K562 (cell line): ENCODE measurements around the gene DEPP1. TPM values are rescaled to one million over a fixed set of nuclear protein-coding genes. Genes with fewer than 3 reads are reported as not detected.

Experiments
- ATAC-seq: fragments of 200-7000 bp; cut with Tn5 transposase; 3 replicates; pipeline ENCODE4 v1.9.1; 2020; ENCODE audit warnings: moderate library complexity
- BruUV-seq: library from RNA; stranded (reverse); fragments of 400-500 nt; replicated peaks from 2 replicates; lab custom pipeline; 2021; lab: Mats Ljungman, UMichigan
- CTCF ChIA-PET: fragments of 300-600 bp; formaldehyde crosslinking; extraction: SDS; loops from one replicate; lab custom pipeline; 2021; ENCODE audit warnings: low intra/inter-chr PET ratio; lab: Yijun Ruan, JAX
- POLR2A ChIA-PET: fragments of 300-600, 350-650 bp; sonication (Branson Sonifier 250); formaldehyde crosslinking; extraction: SDS; loops from one replicate; lab custom pipeline; 2021; ENCODE audit warnings: antibody characterized with exemption, inconsistent platforms; lab: Yijun Ruan, JAX
- DNase-seq, 4 experiments: peaks; one replicate each; pipeline versions ENCODE4 v3.0.0 to v3.0.0-alpha.2; 2011 to 2018; ENCODE audit warnings: low spot score in 3 of 4, mixed read lengths in 3 of 4; ENCODE audit errors: extremely low read depth in 1 of 4
- FAIRE-seq: peaks from 2 replicates; lab custom pipeline; 2011; peaks lifted over from hg19 to GRCh38; lab: Jason Lieb, UNC
- H2AFZ ChIP-seq: 2 replicates; pipeline ENCODE4 v1.6.0; 2011; ENCODE audit warnings: low read depth, low read length, control low read depth, inconsistent platforms
- H3K27ac ChIP-seq: fragments of 200-600 bp; 3 replicates; pipeline ENCODE4 v1.8.0; 2011; ENCODE audit warnings: low read depth, mild to moderate bottlenecking, control low read depth, inconsistent platforms, low read length, moderate library complexity, mixed read lengths; ENCODE audit errors: extremely low read depth
- H3K27me3 ChIP-seq, 2 experiments: fragments of 300-600 bp in 1 of 2; 2 replicates in 1 of 2; 3 replicates in 1 of 2; pipeline versions ENCODE4 v1.6.0 to v1.8.0; 2011; ENCODE audit warnings: inconsistent platforms in 2 of 2, low read length in 2 of 2, mild to moderate bottlenecking in 1 of 2, mixed read lengths in 1 of 2, moderate library complexity in 1 of 2; ENCODE audit not compliant: control insufficient read depth in 2 of 2, insufficient read depth in 2 of 2
- H3K36me3 ChIP-seq: fragments of 300-600 bp; 3 replicates; pipeline ENCODE4 v1.8.0; 2011; ENCODE audit warnings: mild to moderate bottlenecking, low read length, inconsistent platforms; ENCODE audit not compliant: control insufficient read depth, insufficient read depth
- H3K4me1 ChIP-seq, 2 experiments: fragments of 200-600 bp in 1 of 2; replicated peaks in 1 of 2; 2 replicates in 1 of 2; 3 replicates in 1 of 2; pipeline versions ENCODE4 v1.5.1 to v1.8.0; 2011; ENCODE audit warnings: inconsistent platforms in 2 of 2, low read length in 2 of 2, mild to moderate bottlenecking in 1 of 2, mixed read lengths in 1 of 2, moderate library complexity in 1 of 2; ENCODE audit not compliant: control insufficient read depth in 2 of 2, insufficient read depth in 2 of 2
- H3K4me2 ChIP-seq: 2 replicates; pipeline ENCODE4 v1.6.1; 2011; ENCODE audit warnings: low read length, control low read depth, inconsistent platforms, mixed read lengths; ENCODE audit not compliant: insufficient read depth
- H3K4me3 ChIP-seq: fragments of 200-600 bp; sonication (generic), shearing (Covaris generic); 2 replicates; pipeline ENCODE4 v1.5.1; 2016; ENCODE audit warnings: control low read depth, inconsistent platforms
- H3K79me2 ChIP-seq: fragments of 200-600 bp; 3 replicates; pipeline ENCODE4 v1.8.0; 2011; ENCODE audit warnings: low read length, inconsistent platforms; ENCODE audit not compliant: control insufficient read depth, insufficient read depth
- H3K9ac ChIP-seq, 2 experiments: 2 replicates each; pipeline versions ENCODE4 v1.6.0 to v1.6.1; 2011; ENCODE audit warnings: low read depth in 2 of 2, low read length in 2 of 2, control low read depth in 1 of 2, inconsistent platforms in 1 of 2, mild to moderate bottlenecking in 1 of 2, mixed read lengths in 1 of 2; ENCODE audit not compliant: insufficient read depth in 1 of 2
- H3K9me1 ChIP-seq: one replicate; pipeline ENCODE4 v1.6.0; 2011; ENCODE audit warnings: inconsistent platforms, mild to moderate bottlenecking, low read length, moderate library complexity; ENCODE audit not compliant: control insufficient read depth, insufficient read depth
- H3K9me3 ChIP-seq: replicated peaks from 2 replicates; pipeline ENCODE4 v1.5.1; 2011; ENCODE audit warnings: low read depth, low read length, inconsistent platforms; ENCODE audit not compliant: control insufficient read depth, insufficient read depth
- H4K20me1 ChIP-seq: replicated peaks from 2 replicates; pipeline ENCODE4 v1.6.1; 2011; ENCODE audit warnings: low read length, inconsistent platforms, mixed read lengths; ENCODE audit not compliant: control insufficient read depth, insufficient read depth
- JUND ChIP-seq, 2 experiments: IDR thresholded peaks; 2 replicates in 1 of 2; 3 replicates in 1 of 2; pipeline ENCODE4 v1.6.1; 2011; ENCODE audit warnings: borderline replicate concordance in 2 of 2, low read depth in 2 of 2, low read length in 2 of 2, improper control_type of control experiment in 1 of 2, missing biosample characterization in 1 of 2, missing genetic modification characterization in 1 of 2, missing genetic modification reagents in 1 of 2
- NR2C2 ChIP-seq, 2 experiments: fragments of 200-800 bp in 1 of 2; sonication (Bioruptor generic) in 1 of 2; sonication (generic) in 1 of 2; formaldehyde crosslinking in 1 of 2; IDR thresholded peaks; 2 replicates each; pipeline versions ENCODE4 v1.6.1 to v1.8.0; 2016 to 2022; ENCODE audit warnings: mild to moderate bottlenecking in 1 of 2, missing compliant biosample characterization in 1 of 2, missing genetic modification characterization in 1 of 2, missing genetic modification reagents in 1 of 2
- WGBS: fragments of 100-300 bp; shearing (Covaris generic); methylation state at CpG from one replicate; pipeline ENCODE4 v1.1.6; 2016; ENCODE audit warnings: low coverage, mixed read lengths; ENCODE audit not compliant: insufficient coverage; ENCODE audit errors: missing lambda C conversion rate; 5-methylcytosine and 5-hydroxymethylcytosine counted together
- in situ Hi-C: fragments of 300-500 bp; cut with MboI; formaldehyde crosslinking; loops from 4 replicates; pipeline ENCODE4 v1.15.0; 2018; ENCODE audit warnings: inconsistent platforms, mixed read lengths
- intact Hi-C: fragments of 100-400 bp; cut with micrococcal nuclease; formaldehyde crosslinking; loops from 2 replicates; pipeline ENCODE4 v1.14.2; 2022
- polyA plus RNA-seq, 8 experiments: library from polyadenylated mRNA; depleted of rRNA in 4 of 8; stranded (reverse) in 5 of 8; unstranded in 3 of 8; fragments of >200 nt; fragmentation: Nextera tagmentation in 2 of 8; fragmentation: Illumina TruSeq in 1 of 8; extraction: Ambion mirVana in 2 of 8; extraction: Trizol in 1 of 8; gene quantifications; 2 replicates each; pipeline versions ENCODE4 v1.2.1 to v1.2.3, GENCODE V29; 2011 to 2014; ENCODE audit warnings: inconsistent platforms in 1 of 8, missing spikeins in 1 of 8
- total RNA-seq, 7 experiments: library from RNA; depleted of rRNA in 6 of 7; stranded (reverse); fragments of >200 nt in 6 of 7; fragmentation: Illumina TruSeq in 2 of 7; extraction: Trizol in 2 of 7; gene quantifications; 2 replicates each; pipeline versions ENCODE4 v1.2.1 to v1.2.3, GENCODE V29; 2011 to 2021; ENCODE audit warnings: low replicate concordance in 1 of 7

The DEPP1 gene
- total and polyA plus RNA-seq, 9 of the 15 experiments (the other 6 are each of a cell fraction or from before 2014, with no cell fraction given): 0.04 to 0.54 (median 0.20) TPM; not detected in 1

- no peak for TF ChIP-seq JUND (IDR thresholded peaks at IDR 0.05; ENCODE audit: borderline replicate concordance, low read depth, low read length)
- no peak for TF ChIP-seq JUND (tag; IDR thresholded peaks at IDR 0.05; ENCODE audit: borderline replicate concordance, low read depth, low read length)
- TF ChIP-seq NR2C2 (CRISPR knock-in tag; IDR thresholded peaks at IDR 0.05): no peak
- TF ChIP-seq NR2C2 (tag; IDR thresholded peaks at IDR 0.05): peak; percentile 30; the same call in 1 of the 2 replicates
- no peaks in the 10 kb centered on the region for H3K9me1 ChIP-seq
- peaks cover 39 to 47% of the 10 kb centered on the region in 2 experiments for H3K4me1 ChIP-seq
- no peaks in the 10 kb centered on the region for H3K36me3 ChIP-seq
- intact Hi-C loops: no loop called here
- H3K4me3 ChIP-seq: no peak overlapping the region
- in situ Hi-C loops: no loop called here
- peak overlapping the region; percentile 74 for H2AFZ ChIP-seq
- H3K9me3 ChIP-seq: no peaks in the 10 kb centered on the region
- H3K9ac ChIP-seq: no peak overlapping the region
- H3K4me2 ChIP-seq: no peak overlapping the region
- no TSS peak for BruUV-seq
- peaks cover 0 to 17% of the 10 kb centered on the region in 2 experiments; a peak in 3 of 5 replicates for H3K27me3 ChIP-seq
- WGBS: 27% methylated on average over 14 of the region's 14 CpGs
- DNase-seq (no peak), ATAC-seq (no peak), FAIRE-seq (peak; percentile 23)
- H4K20me1 ChIP-seq: no peaks in the 10 kb centered on the region
- ChIA-PET POLR2A (interaction anchor here (0.5 to 1.8 kb wide), 7 partner anchors 7 to 1357 kb away, joined by 3 to 7 read pairs (median 4); no protein-coding TSS in a partner anchor), CTCF (no interaction called here)
- H3K79me2 ChIP-seq: no peaks in the 10 kb centered on the region
- H3K27ac ChIP-seq: no peak overlapping the region
Measured at GRCh38 chr10:44980309-44981171, 1.9 kb upstream of the DEPP1 start.
